GM10266 (cell line): ENCODE data around the gene PIR.

Experiments
- DNase-seq: peaks from one replicate; pipeline ENCODE4 v3.0.0; 2012; ENCODE audit errors: extremely low spot score
- CTCF ChIP-seq: IDR thresholded peaks from 2 replicates; pipeline ENCODE4 v1.5.1; 2012; ENCODE audit warnings: mild to moderate bottlenecking, low read depth; ENCODE audit not compliant: control insufficient read depth, insufficient read depth; ENCODE audit errors: missing control alignments

PIR gene

GRCh38 chrX:15448010-15448639, 45.0 kb downstream of the PIR start:
- no peak for TF ChIP-seq CTCF
- DNase-seq: no peak

GRCh38 chrX:15441464-15441863, 51.7 kb downstream of the PIR start:
- TF ChIP-seq CTCF: no peak
- DNase-seq: no peak

GRCh38 chrX:15438332-15438731, 54.8 kb downstream of the PIR start:
- DNase-seq: peak; percentile 7
- TF ChIP-seq CTCF: no peak

- TF ChIP-seq CTCF: no peak
- DNase-seq: no peak
These were observed 55.4 kb downstream of the PIR start for GRCh38 chrX:15437724-15438123.

GRCh38 chrX:15435836-15436619, 57.1 kb downstream of the PIR start:
- no peak for DNase-seq
- no peak for TF ChIP-seq CTCF

GRCh38 chrX:15434205-15434604, 58.9 kb downstream of the PIR start:
- TF ChIP-seq CTCF: no peak
- DNase-seq: no peak

GRCh38 chrX:15430584-15430983, 62.5 kb downstream of the PIR start:
- TF ChIP-seq CTCF: no peak
- DNase-seq: no peak
